Activated CD4-positive, alpha-beta T cell treated with anti-CD3 and anti-CD28 coated beads, Interleukin-2, amount 50 U/mL, for 1 hour (primary cell): ENCODE data around the gene OR5I1.
"Not testable (repeated sequence)": the region's sequence is repeated elsewhere in the genome, so short reads cannot be mapped to it uniquely, and the experiment has no call there.

ENCODE experiments used
- DNase-seq: peaks from one replicate; pipeline ENCODE4 v3.0.0-alpha.2; 2020

OR5I1 gene

DNA sequence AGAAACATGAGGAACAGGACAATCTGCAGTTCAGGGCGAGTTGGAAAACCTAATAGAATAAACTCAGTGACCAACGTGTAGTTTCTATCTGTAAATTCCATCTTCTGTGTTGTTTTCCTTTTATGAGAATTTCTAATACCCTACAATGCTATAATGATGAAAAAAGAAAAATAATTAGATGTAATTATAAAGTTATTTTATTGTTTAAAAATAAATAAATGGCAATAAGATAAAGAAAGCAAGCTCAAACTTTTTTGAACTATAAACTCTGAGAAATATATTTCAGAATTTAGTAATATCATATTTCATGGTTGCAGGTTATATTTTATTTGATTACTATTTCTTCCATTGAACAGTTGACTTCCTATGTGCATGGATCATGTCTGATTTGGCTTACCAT, at the start of gene OR5I1:
TSS of gene OR5I1 (minus strand) at position 101 of the 400 bp plus-strand sequence. CDS start at position 101, 0 bp downstream.
- DNase-seq: no peak

DNA sequence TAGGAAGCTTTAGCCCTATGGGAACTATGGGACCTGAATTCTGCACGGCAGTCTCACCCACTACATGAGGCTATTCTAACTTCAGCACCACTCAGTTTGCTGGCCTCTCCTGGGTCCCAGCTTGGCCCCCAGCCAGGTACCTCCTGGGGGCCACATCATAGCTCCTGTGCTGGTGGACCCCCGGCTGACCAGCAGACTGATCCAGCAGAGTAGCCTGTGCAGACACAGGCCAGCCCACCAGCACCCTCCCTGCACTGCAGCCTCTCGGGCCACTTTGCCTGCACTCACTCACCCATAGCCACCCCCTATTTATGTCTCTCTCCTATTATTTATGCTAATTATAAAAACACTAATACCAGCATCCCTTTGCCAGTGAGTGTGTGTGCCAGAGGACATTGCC, 34.7 kb upstream of the OR5I1 start:
- no peak for DNase-seq

GRCh38 chr11:55969845-55970244, 33.6 kb upstream of the OR5I1 start, which contains the start of gene OR10AG1:
Gene OR10AG1 (minus strand): TSS chr11:55969945. CDS start chr11:55969907, 38 bp downstream.
- DNase-seq: no peak

DNA sequence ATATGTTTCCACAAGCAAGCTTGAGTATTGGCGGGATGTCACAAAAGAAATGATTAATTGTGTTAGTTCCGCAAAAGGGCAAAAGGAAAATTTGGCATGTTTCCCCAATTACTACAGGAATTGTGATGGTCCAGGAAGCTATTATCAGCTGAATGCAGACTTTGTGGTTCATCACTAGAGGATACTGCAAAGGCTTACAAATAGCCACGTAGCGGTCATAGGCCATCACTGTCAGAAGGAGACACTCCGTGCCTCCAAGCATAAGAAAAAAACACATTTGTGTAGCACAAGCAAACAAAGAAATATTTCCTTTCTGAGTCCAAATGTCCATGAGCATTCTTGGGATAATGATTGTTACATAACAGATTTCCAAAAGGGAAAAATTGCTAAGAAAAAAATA, 31.7 kb upstream of the OR5I1 start:
- DNase-seq: no peak

DNA sequence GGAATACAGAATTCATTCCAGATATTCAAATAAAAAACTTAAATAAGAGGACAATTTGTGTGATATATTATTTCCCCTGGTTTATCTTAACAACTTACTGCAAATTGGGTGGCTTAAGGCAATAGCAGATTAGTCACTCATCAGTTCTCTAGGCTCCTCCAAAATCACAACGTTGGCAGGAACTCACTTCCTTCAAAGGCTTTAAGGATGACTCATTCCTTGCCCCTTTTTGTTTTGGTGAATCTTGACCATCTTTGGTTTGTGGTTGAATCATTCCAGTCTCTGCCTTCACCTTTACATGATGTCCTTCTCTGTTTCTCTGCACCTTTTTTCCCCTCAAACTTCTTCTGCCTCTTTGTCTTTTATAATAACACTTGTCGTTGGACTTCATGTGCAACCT, 30.2 kb upstream of the OR5I1 start:
- no peak for DNase-seq

DNA sequence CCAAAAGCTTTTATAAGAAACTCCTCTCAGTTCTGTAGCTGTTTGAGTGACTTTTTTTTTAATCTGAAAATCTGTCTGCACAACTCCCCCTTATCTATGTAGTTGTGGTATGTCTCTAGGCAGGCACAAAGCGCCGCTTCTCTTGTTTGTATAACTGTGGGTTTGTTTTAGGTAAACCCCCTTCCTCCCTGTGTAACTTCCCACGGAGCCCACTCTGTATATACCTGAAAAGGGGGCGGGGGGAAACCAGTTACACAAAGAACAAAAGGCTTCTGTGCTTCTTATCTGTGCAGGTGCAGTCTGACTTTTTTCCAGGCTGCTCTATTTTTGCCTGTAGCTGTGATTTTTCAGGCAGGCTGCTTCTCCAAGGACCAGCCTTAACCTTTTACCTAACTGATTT, 20.3 kb upstream of the OR5I1 start:
- no peak for DNase-seq

GRCh38 chr11:55949330-55949729, 13.1 kb upstream of the OR5I1 start:
- DNase-seq: no peak

DNA sequence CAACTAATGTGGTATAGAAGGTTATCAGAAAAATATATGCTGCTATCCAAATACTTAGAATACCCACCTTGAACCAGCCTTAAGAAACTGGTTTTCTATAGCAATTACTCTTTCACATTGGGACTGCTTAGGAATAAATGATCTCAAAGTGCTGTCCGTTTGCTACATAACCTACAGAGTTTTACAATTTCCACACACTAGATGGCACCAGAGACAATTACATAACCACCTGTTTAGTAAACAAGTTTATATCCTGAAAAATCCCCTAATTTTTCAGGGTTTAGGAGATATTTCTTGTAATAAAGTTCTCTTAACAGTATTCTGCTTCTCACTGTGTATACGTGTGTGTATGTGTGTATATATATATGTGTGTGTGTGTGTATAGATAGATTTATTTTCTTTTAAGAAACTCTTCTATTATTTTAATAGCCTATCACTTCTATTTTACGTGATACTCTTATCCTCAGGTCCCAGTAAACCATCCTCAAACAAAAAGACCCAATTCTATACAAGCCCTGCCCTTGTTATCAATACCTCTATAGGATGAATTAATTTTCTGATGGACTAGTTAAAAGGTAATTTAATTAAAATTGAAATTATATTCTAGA, 6.7 kb upstream of the OR5I1 start:
- no peak for DNase-seq

- DNase-seq: no peak
Observed at GRCh38 chr11:55920537-55920936, 15.7 kb downstream of the OR5I1 start.

DNA sequence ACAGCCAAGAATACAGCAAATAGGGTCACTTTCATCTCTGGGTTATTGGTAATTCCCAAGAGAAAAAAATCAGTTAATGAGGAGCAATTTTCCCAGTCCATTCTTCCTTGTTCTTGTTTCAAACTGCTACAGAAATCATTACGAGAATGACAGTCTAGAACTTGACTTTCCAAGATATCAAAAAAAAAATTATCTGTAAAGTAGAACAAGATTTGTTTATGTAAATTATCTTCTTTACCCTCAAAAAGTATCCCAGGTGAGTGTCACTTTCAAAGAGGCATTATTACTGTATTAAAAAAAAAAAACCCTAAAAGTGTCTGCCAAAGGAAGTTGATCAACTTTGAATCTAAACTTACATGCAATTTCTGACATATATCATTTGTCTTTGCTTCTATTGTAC, 21.7 kb downstream of the OR5I1 start, which contains the start of gene OR5W2:
TSS of gene OR5W2 (minus strand) at position 101 of the 400 bp plus-strand sequence. CDS start at position 101, 0 bp downstream.
- no peak for DNase-seq

GRCh38 chr11:55902308-55902707, 33.9 kb downstream of the OR5I1 start:
- DNase-seq: no peak

DNA sequence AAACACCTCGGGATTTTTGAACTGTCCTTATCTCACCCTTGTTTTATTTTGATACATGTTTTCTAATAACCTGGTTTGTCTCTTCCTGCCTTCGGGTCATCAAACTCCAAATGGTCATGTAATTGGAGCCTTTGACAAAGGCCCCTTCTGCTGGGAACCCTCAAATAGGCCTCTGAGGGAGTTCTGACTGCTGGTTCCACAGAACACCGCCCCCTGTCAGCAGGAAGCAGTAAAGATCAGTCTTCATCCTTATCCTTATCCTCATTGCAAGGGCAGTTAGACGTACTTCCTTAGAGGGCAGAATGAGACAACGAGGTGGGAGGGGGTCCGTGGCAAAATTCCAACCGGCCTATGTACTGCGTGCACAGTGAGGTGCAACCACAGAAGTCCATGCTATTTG, 41.0 kb downstream of the OR5I1 start:
- DNase-seq: no peak

- DNase-seq: not testable (repeated sequence)
Observed at GRCh38 chr11:55885481-55885880, 50.7 kb downstream of the OR5I1 start.
